Stomach smooth muscle (tissue), 2 donors: ENCODE results near the gene ISG15.
"Not testable (repeated sequence)": the region's sequence is repeated elsewhere in the genome, so short reads cannot be mapped to it uniquely, and the experiment has no call there.

Experiments used
- H3K27ac ChIP-seq: one replicate; pipeline ENCODE4 v1.7.0; 2013; ENCODE audit warnings: mild to moderate bottlenecking, low read length, inconsistent platforms
- H3K27me3 ChIP-seq, 2 donors: one replicate each; pipeline ENCODE4 v1.7.0; 2013; ENCODE audit warnings: low read length in 2 of 2; ENCODE audit not compliant: insufficient read depth in 2 of 2, control insufficient read depth in 1 of 2
- H3K36me3 ChIP-seq, 2 donors: one replicate each; pipeline ENCODE4 v1.7.0; 2013; ENCODE audit warnings: low read length in 2 of 2; ENCODE audit not compliant: control insufficient read depth in 2 of 2, insufficient read depth in 2 of 2
- H3K4me1 ChIP-seq: one replicate; pipeline ENCODE4 v1.7.0; 2013; ENCODE audit warnings: low read length; ENCODE audit not compliant: control insufficient read depth, insufficient read depth
- H3K4me3 ChIP-seq, 2 donors: one replicate each; pipeline ENCODE4 v1.7.0; 2013; ENCODE audit warnings: low read length in 2 of 2
- H3K9ac ChIP-seq, 2 donors: one replicate each; pipeline ENCODE4 v1.7.0; 2013; ENCODE audit warnings: low read length in 2 of 2, mild to moderate bottlenecking in 1 of 2
- H3K9me3 ChIP-seq, 2 donors: one replicate each; pipeline ENCODE4 v1.7.0; 2013; ENCODE audit warnings: low read length in 2 of 2; ENCODE audit not compliant: control insufficient read depth in 2 of 2
- donor health status: healthy.
- donor health status: Pancreatic carcinoma.

Gene ISG15

GRCh38 chr1:1050577-1051052 lies 37.3 kb downstream of the ISG15 start:
- Histone ChIP-seq H3K27me3 (no peaks in the 10 kb centered on the region), H3K4me1 (no peaks in the 10 kb centered on the region), H3K9ac (no peak overlapping the region), H3K4me3 (no peak overlapping the region), H3K9me3 (no peaks in the 10 kb centered on the region), H3K36me3 (no peaks in the 10 kb centered on the region), H3K27ac (no peak overlapping the region)

DNA sequence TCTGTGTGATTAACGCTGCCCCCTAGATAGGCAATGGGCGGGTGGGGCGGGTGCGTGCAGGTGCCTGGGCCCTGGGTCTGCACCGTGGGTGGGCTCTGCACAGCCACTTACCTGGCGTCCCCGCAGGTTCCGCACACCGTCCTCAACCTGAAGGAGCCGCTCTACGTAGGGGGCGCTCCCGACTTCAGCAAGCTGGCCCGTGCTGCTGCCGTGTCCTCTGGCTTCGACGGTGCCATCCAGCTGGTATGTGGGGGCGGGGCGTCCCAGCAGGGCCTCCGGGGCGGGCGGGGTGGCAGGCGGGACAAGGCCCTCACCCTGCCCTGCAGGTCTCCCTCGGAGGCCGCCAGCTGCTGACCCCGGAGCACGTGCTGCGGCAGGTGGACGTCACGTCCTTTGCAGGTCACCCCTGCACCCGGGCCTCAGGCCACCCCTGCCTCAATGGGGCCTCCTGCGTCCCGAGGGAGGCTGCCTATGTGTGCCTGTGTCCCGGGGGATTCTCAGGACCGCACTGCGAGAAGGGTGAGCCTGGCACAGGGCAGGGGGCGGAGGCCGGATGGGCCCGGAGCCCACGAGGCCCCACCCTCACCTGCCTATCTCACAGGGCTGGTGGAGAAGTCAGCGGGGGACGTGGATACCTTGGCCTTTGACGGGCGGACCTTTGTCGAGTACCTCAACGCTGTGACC lies 38.0 kb downstream of the ISG15 start:
- H3K9me3 ChIP-seq = no peaks in the 10 kb centered on the region
- H3K36me3 ChIP-seq = no peaks in the 10 kb centered on the region
- H3K27ac ChIP-seq = no peak overlapping the region
- H3K4me1 ChIP-seq = no peaks in the 10 kb centered on the region
- no peaks in the 10 kb centered on the region for H3K27me3 ChIP-seq
- H3K9ac ChIP-seq = no peak overlapping the region
- H3K4me3 ChIP-seq = no peak overlapping the region

DNA sequence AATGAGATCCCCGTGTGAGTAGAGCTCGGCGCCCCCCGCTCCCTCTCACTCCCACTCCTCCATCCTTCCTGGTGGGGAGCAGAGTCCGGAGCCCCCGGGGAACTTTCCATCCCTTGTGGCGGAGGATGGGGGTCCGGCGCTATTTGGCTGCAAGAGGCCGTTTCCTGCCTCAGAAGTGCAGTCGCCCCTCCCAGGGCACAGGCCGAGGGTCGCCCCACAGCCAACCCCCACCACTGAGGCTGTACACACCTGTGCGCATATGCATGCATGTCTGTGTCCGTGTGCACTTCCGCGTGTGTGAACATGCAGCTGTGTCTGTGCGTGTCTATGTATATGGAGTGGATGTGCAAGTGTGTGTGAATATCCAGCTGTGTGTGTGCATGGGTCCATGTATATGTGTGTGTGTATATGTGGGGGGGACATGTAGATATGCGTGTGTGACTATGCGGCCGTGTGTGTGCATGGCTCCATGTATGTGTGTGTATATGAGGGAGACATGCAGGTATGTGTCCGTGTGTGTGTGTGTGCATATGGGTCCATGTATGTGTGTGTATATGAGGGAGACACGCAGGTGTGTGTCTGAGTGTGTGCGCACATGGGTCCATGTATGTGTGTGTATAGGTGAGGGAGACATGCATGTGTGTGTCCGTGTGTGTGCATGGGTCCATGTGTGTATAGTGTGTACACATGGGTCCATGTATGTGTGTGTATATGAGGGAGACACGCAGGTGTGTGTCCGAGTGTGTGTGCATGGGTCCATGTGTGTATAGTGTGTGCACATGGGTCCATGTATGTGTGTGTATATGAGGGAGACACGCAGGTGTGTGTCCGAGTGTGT lies 38.9 kb downstream of the ISG15 start:
- Histone ChIP-seq H3K4me3 (no peak overlapping the region), H3K27ac (no peak overlapping the region), H3K4me1 (no peaks in the 10 kb centered on the region), H3K27me3 (no peaks in the 10 kb centered on the region), H3K9ac (no peak overlapping the region), H3K36me3 (no peaks in the 10 kb centered on the region), H3K9me3 (no peaks in the 10 kb centered on the region)

DNA sequence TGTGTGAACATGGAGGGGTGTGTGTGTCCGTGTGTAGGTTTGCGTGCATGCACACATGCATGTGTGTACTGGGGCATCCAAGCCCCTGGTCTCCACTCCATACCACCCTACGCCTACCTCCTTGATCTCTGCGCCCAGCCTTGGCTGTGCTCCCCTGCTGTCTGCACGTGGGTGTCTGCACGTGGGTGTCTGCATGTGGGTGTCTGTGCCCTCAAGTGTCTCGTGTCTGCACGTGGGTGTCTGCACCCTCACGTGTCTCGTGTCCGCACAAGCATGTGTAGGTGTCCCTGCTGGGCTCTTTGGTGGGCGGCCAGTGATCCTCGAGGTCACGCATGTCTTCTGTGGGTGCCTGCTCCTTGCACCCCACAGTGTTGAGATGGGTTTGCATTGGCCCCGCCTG lies 39.7 kb downstream of the ISG15 start:
- Histone ChIP-seq H3K4me3 (no peak overlapping the region), H3K9ac (no peak overlapping the region), H3K36me3 (no peaks in the 10 kb centered on the region), H3K27me3 (peaks cover 2 to 3% of the 10 kb centered on the region in 2 donors), H3K9me3 (no peaks in the 10 kb centered on the region), H3K4me1 (no peaks in the 10 kb centered on the region), H3K27ac (no peak overlapping the region)

- H3K27me3 ChIP-seq = peaks cover 9 to 10% of the 10 kb centered on the region in 2 donors
- no peaks in the 10 kb centered on the region for H3K36me3 ChIP-seq
- H3K27ac ChIP-seq = no peak overlapping the region
- no peak overlapping the region for H3K9ac ChIP-seq
- H3K4me3 ChIP-seq = no peak overlapping the region
- H3K9me3 ChIP-seq = no peaks in the 10 kb centered on the region
- peaks cover under 1% of the 10 kb centered on the region for H3K4me1 ChIP-seq
These were observed 40.4 kb downstream of the ISG15 start for GRCh38 chr1:1053682-1054081.

GRCh38 chr1:1054099-1054700 lies 40.9 kb downstream of the ISG15 start:
- no peaks in the 10 kb centered on the region for H3K9me3 ChIP-seq
- H3K4me1 ChIP-seq = peaks cover 5% of the 10 kb centered on the region

GRCh38 chr1:1054971-1055370 lies 41.7 kb downstream of the ISG15 start:
- H3K27ac ChIP-seq = no peak overlapping the region
- no peak overlapping the region for H3K9ac ChIP-seq
- peaks cover 16 to 21% of the 10 kb centered on the region in 2 donors for H3K27me3 ChIP-seq
- no peak overlapping the region for H3K4me3 ChIP-seq
- peaks cover 11% of the 10 kb centered on the region for H3K4me1 ChIP-seq
- H3K9me3 ChIP-seq = no peaks in the 10 kb centered on the region
- no peaks in the 10 kb centered on the region for H3K36me3 ChIP-seq

More at GRCh38 chr1:1054099-1054700, 40.9 kb downstream of the ISG15 start:
- H3K9ac ChIP-seq = no peak overlapping the region
- H3K27me3 ChIP-seq = peaks cover 13 to 15% of the 10 kb centered on the region in 2 donors
- H3K27ac ChIP-seq = no peak overlapping the region
- no peaks in the 10 kb centered on the region for H3K36me3 ChIP-seq
- no peak overlapping the region for H3K4me3 ChIP-seq

DNA sequence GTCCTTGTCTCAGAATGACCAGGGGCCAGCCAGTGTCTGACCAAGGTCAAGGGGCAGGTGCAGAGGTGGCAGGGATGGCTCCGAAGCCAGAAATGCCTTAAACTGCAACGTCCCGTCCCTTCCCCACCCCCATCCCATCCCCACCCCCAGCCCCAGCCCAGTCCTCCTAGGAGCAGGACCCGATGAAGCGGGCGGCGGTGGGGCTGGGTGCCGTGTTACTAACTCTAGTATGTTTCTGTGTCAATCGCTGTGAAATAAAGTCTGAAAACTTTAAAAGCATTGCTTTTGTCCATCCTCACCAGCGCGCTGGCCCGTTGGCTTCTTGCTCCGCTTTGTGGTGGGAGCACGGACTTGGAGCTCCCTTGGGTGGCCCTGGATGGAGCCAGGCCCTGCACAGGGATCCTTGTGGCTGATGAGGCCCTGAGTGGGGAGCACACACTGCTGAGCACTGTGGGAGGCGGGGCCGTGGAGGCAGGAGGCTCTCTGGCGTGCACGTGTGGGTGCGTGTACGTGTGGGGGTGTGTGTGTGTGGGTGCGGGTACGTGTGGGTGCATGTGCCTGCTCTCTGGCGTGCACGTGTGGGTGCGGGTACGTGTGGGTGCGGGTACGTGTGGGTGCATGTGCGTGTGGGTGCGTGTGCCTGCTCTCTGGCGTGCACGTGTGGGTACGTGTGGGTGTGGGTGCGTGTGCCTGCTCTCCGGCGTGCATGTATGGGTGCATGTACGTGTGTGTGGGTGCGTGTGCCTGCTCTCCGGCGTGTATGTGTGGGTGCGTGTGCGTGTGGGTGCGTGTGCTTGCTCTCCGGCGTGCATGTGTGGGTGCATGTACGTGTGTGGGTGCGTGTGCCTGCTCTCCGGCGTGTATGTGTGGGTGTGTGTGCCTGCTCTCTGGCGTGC lies 42.8 kb downstream of the ISG15 start:
- no peaks in the 10 kb centered on the region for H3K9me3 ChIP-seq
- no peaks in the 10 kb centered on the region for H3K36me3 ChIP-seq

GRCh38 chr1:1057769-1058087 lies 44.4 kb downstream of the ISG15 start:
- H3K9ac ChIP-seq, H3K4me3 ChIP-seq, H3K27ac ChIP-seq, H3K36me3 ChIP-seq, H3K9me3 ChIP-seq: not testable (repeated sequence)
- Histone ChIP-seq H3K27me3 (peaks cover 29 to 35% of the 10 kb centered on the region in 2 donors), H3K4me1 (peaks cover 11% of the 10 kb centered on the region)

More for the DNA sequence above, 42.8 kb downstream of the ISG15 start:
- H3K27ac ChIP-seq = no peak overlapping the region
- H3K9ac ChIP-seq = no peak overlapping the region
- peaks cover 24 to 28% of the 10 kb centered on the region in 2 donors for H3K27me3 ChIP-seq
- H3K4me1 ChIP-seq = peaks cover 11% of the 10 kb centered on the region
- H3K4me3 ChIP-seq = no peak overlapping the region
